Lower leg skin (tissue), 3 donors: Measurements from ENCODE around the gene RABGGTA.

Source experiments
- POLR2A ChIP-seq, 2 donors: fragments of 450-650 bp; IDR thresholded peaks; one replicate each; pipeline ENCODE4 v1.6.1; 2016 to 2017; ENCODE audit warnings: antibody characterized with exemption in 2 of 2, mild to moderate bottlenecking in 1 of 2, moderate library complexity in 1 of 2
- TF ChIP-seq, protein P1 (sequence below), 3 donors: fragments of 450-650 bp; IDR thresholded peaks; one replicate each; pipeline ENCODE4 v1.5.1; 2016; ENCODE audit warnings: antibody characterized with exemption in 3 of 3, mild to moderate bottlenecking in 3 of 3, moderate library complexity in 2 of 3

DNA sequence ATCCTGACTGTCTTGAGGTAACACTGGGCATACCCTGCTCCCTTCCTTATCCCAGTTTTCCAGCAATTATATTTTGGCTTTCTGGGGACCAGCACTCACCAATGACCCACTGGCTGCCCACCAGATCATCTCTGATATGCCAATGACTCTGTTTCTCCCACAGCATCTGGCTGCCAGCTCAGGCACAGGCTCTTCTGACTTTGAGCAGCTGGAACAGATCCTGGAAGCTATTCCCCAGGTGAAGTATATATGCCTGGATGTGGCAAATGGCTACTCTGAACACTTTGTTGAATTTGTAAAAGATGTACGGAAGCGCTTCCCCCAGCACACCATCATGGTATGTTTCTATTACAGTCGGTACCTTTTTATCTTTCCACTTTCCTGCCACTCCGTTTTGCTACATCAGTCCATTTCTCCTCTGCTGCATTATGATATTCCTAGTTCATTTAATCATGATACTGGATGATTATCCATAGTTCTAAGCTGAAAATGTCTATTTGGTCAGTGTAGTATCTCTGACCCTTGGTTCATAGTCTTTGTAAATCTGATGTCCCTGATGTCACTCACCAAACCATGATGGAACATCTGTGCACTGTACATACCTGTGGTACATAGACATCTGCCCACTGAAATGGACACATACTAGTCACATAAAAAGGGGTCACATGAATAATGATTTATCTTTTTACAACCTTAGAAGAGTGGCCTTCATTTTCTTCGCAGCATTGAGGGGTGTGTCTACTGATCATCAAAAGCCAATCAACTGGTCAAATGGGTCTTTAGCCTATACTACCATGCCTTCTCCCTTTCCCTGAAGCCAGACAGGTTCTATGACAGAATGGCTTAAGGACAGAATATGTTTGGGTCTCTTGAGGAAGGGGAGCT, 35.4 kb downstream of the RABGGTA start:
- TF ChIP-seq, protein P1, sequence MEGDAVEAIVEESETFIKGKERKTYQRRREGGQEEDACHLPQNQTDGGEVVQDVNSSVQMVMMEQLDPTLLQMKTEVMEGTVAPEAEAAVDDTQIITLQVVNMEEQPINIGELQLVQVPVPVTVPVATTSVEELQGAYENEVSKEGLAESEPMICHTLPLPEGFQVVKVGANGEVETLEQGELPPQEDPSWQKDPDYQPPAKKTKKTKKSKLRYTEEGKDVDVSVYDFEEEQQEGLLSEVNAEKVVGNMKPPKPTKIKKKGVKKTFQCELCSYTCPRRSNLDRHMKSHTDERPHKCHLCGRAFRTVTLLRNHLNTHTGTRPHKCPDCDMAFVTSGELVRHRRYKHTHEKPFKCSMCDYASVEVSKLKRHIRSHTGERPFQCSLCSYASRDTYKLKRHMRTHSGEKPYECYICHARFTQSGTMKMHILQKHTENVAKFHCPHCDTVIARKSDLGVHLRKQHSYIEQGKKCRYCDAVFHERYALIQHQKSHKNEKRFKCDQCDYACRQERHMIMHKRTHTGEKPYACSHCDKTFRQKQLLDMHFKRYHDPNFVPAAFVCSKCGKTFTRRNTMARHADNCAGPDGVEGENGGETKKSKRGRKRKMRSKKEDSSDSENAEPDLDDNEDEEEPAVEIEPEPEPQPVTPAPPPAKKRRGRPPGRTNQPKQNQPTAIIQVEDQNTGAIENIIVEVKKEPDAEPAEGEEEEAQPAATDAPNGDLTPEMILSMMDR (IDR thresholded peaks at IDR 0.05): no peak
- TF ChIP-seq POLR2A (IDR thresholded peaks at IDR 0.05): no peak
